HepG2 (cell line): Measurements from ENCODE around the gene NLRC5. TPM values are rescaled to one million over a fixed set of nuclear protein-coding genes. Genes with fewer than 3 reads are reported as not detected.

Experiments used
- CEBPB ChIP-seq: IDR thresholded peaks from 2 replicates; pipeline ENCODE4 v1.6.1; 2011; ENCODE audit warnings: low read depth, low read length, improper control_type of control experiment, borderline replicate concordance
- GATA4 ChIP-seq: sonication (generic); IDR thresholded peaks from 2 replicates; pipeline ENCODE4 v1.6.1; 2016; ENCODE audit warnings: antibody characterized with exemption, low read depth, borderline replicate concordance
- HMGA1 ChIP-seq: sonication (generic); formaldehyde crosslinking; conservative IDR thresholded peaks from 2 replicates; pipeline ENCODE4 v1.4.0; 2020; ENCODE audit warnings: missing genetic modification reagents
- KAT7 ChIP-seq: IDR thresholded peaks from 2 replicates; pipeline ENCODE4 v1.6.1; 2018; ENCODE audit warnings: borderline replicate concordance, missing compliant biosample characterization
- KLF15 ChIP-seq: sonication (generic); formaldehyde crosslinking; IDR thresholded peaks from 2 replicates; pipeline ENCODE4 v1.8.1; 2023; ENCODE audit warnings: borderline replicate concordance, mild to moderate bottlenecking, inconsistent platforms, missing genetic modification reagents, mixed read lengths
- MIXL1 ChIP-seq: IDR thresholded peaks from 2 replicates; pipeline ENCODE4 v1.6.1; 2016
- POLR2AphosphoS5 ChIP-seq: IDR thresholded peaks from 2 replicates; pipeline ENCODE4 v1.6.1; 2012; ENCODE audit warnings: low read depth, low read length
- REPIN1 ChIP-seq: sonication (generic); formaldehyde crosslinking; IDR thresholded peaks from 2 replicates; pipeline ENCODE4 v1.8.0; 2022; ENCODE audit warnings: missing genetic modification reagents, low read depth, mild to moderate bottlenecking, borderline replicate concordance
- XRCC5 ChIP-seq: fragments of 200-400 bp; formaldehyde crosslinking; optimal IDR thresholded peaks from 2 replicates; pipeline ENCODE3; 2017; ENCODE audit warnings: mild to moderate bottlenecking, low read length
- ZFY ChIP-seq: sonication (generic); formaldehyde crosslinking; IDR thresholded peaks from 2 replicates; pipeline ENCODE4 v1.4.0; 2020; ENCODE audit warnings: missing genetic modification reagents
- ZNF7 ChIP-seq: IDR thresholded peaks from 2 replicates; pipeline ENCODE4 v1.6.1; 2016; ENCODE audit warnings: missing biosample characterization, missing genetic modification reagents
- ZNF83 ChIP-seq: sonication (generic); formaldehyde crosslinking; IDR thresholded peaks from 2 replicates; pipeline ENCODE4 v1.4.0; 2020; ENCODE audit warnings: missing genetic modification reagents, mild to moderate bottlenecking, borderline replicate concordance
- ZNF883 ChIP-seq: sonication (generic); formaldehyde crosslinking; IDR thresholded peaks from 2 replicates; pipeline ENCODE4 v1.5.1; 2020; ENCODE audit warnings: mild to moderate bottlenecking, missing genetic modification reagents; ENCODE audit errors: not compliant biosample characterization
- polyA plus RNA-seq, 8 experiments: library from polyadenylated mRNA; depleted of rRNA in 3 of 8; stranded (reverse) in 7 of 8; unstranded in 1 of 8; fragments of >200 nt; fragmentation: Illumina TruSeq in 4 of 8; extraction: Trizol in 4 of 8; gene quantifications; 2 replicates each; pipeline versions ENCODE4 v1.2.1 to v1.2.3, GENCODE V29; 2011 to 2016; ENCODE audit warnings: low read depth in 4 of 8, missing spikeins in 1 of 8, mixed read lengths in 1 of 8; ENCODE audit not compliant: insufficient read depth in 1 of 8
- total RNA-seq, 5 experiments: library from RNA; depleted of rRNA; stranded (reverse); fragments of >200 nt; fragmentation: Illumina TruSeq; extraction: Trizol; gene quantifications; 2 replicates each; pipeline ENCODE4 v1.2.3, GENCODE V29; 2016; ENCODE audit warnings: low read depth in 1 of 5
- TF ChIP-seq, protein P1 (sequence below): IDR thresholded peaks from 2 replicates; pipeline ENCODE4 v1.6.1; 2012; ENCODE audit warnings: low read depth, low read length, improper control_type of control experiment
- TF ChIP-seq, protein P2 (sequence below): IDR thresholded peaks from 2 replicates; pipeline ENCODE4 v1.6.1; 2016; ENCODE audit warnings: low read depth
- TF ChIP-seq, protein P3 (sequence below): sonication (generic); formaldehyde crosslinking; IDR thresholded peaks from 2 replicates; pipeline ENCODE4 v1.4.0; 2020; ENCODE audit warnings: mild to moderate bottlenecking, missing genetic modification reagents
- TF ChIP-seq, protein P4 (sequence below): sonication (generic); formaldehyde crosslinking; conservative IDR thresholded peaks from 2 replicates; pipeline ENCODE4 v1.4.0; 2020; ENCODE audit warnings: missing genetic modification reagents

The NLRC5 gene
- total and polyA plus RNA-seq, 2 of the 13 experiments (the other 11 are each of a cell fraction or from before 2014, with no cell fraction given), result 6.3 to 12.7 TPM

DNA sequence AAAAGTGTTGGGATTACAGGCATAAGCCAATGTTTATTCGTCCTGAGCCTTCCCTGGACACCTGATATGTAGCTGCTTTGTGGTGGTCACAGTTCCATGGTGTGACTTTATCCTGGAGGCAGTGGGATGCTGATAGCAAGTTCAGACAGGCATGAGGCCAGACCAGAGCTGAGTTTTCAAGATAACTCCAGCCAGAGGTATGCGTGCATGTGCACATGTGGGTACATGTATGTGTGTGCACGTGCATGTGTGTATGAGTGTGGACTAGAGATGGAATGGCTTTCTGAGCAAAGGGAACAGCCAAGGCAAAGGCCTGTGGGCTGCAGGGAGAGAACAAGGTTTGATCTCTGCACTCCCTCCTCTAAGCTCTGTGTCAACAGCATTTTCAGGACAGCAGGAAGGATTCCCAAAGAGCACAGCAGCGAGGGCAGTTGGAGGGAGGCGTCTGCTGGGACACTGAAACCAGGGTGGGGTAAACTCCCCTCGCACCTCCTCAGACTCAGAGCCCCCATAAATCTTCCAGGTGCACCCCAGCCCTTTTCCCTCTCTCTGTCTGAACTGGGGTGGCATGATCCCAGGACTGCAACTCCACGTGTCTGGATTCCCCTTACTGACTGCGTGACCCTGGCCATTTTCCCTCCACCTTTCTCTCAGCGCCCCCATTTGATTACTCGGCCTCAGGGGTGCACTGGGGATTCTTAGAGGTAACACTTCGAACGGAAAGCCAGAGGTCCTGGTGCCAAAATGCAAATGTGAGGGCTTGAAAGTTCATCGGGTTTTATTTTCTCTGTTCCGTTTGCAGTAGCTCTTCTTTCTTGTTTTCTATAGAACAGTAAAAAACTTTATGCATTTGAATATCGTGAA, 15.3 kb downstream of the NLRC5 start (continued):
- 0 out of 2 replicates have a peak, but pooled peaks have one; percentile 46 for TF ChIP-seq ZNF83 (CRISPR knock-in tag)
- TF ChIP-seq, protein P1, sequence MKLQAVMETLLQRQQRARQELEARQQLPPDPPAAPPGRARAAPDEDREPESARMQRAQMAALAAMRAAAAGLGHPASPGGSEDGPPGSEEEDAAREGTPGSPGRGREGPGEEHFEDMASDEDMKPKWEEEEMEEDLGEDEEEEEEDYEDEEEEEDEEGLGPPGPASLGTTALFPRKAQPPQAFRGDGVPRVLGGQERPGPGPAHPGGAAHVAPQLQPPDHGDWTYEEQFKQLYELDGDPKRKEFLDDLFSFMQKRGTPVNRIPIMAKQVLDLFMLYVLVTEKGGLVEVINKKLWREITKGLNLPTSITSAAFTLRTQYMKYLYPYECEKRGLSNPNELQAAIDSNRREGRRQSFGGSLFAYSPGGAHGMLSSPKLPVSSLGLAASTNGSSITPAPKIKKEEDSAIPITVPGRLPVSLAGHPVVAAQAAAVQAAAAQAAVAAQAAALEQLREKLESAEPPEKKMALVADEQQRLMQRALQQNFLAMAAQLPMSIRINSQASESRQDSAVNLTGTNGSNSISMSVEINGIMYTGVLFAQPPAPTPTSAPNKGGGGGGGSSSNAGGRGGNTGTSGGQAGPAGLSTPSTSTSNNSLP, result no peak
- TF ChIP-seq GATA4, result no peak
- TF ChIP-seq ZFY (CRISPR knock-in tag), result peak; percentile 52; the same call in 1 of the 2 replicates
- TF ChIP-seq MIXL1, result peak; percentile 53; the same call in 1 of the 2 replicates
- no peak for TF ChIP-seq KAT7
- TF ChIP-seq ZNF7 (CRISPR knock-in tag), result no peak
- TF ChIP-seq CEBPB, result no peak
- TF ChIP-seq KLF15 (CRISPR knock-in tag), result no peak
- no peak for TF ChIP-seq REPIN1
- no peak for TF ChIP-seq HMGA1 (CRISPR knock-in tag)
- TF ChIP-seq POLR2AphosphoS5, result no peak
- TF ChIP-seq, protein P2, sequence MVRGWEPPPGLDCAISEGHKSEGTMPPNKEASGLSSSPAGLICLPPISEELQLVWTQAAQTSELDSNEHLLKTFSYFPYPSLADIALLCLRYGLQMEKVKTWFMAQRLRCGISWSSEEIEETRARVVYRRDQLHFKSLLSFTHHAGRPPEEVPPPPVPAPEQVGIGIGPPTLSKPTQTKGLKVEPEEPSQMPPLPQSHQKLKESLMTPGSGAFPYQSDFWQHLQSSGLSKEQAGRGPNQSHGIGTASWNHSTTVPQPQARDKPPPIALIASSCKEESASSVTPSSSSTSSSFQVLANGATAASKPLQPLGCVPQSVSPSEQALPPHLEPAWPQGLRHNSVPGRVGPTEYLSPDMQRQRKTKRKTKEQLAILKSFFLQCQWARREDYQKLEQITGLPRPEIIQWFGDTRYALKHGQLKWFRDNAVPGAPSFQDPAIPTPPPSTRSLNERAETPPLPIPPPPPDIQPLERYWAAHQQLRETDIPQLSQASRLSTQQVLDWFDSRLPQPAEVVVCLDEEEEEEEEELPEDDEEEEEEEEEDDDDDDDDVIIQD (CRISPR knock-in tag), result no peak
- TF ChIP-seq, protein P3, sequence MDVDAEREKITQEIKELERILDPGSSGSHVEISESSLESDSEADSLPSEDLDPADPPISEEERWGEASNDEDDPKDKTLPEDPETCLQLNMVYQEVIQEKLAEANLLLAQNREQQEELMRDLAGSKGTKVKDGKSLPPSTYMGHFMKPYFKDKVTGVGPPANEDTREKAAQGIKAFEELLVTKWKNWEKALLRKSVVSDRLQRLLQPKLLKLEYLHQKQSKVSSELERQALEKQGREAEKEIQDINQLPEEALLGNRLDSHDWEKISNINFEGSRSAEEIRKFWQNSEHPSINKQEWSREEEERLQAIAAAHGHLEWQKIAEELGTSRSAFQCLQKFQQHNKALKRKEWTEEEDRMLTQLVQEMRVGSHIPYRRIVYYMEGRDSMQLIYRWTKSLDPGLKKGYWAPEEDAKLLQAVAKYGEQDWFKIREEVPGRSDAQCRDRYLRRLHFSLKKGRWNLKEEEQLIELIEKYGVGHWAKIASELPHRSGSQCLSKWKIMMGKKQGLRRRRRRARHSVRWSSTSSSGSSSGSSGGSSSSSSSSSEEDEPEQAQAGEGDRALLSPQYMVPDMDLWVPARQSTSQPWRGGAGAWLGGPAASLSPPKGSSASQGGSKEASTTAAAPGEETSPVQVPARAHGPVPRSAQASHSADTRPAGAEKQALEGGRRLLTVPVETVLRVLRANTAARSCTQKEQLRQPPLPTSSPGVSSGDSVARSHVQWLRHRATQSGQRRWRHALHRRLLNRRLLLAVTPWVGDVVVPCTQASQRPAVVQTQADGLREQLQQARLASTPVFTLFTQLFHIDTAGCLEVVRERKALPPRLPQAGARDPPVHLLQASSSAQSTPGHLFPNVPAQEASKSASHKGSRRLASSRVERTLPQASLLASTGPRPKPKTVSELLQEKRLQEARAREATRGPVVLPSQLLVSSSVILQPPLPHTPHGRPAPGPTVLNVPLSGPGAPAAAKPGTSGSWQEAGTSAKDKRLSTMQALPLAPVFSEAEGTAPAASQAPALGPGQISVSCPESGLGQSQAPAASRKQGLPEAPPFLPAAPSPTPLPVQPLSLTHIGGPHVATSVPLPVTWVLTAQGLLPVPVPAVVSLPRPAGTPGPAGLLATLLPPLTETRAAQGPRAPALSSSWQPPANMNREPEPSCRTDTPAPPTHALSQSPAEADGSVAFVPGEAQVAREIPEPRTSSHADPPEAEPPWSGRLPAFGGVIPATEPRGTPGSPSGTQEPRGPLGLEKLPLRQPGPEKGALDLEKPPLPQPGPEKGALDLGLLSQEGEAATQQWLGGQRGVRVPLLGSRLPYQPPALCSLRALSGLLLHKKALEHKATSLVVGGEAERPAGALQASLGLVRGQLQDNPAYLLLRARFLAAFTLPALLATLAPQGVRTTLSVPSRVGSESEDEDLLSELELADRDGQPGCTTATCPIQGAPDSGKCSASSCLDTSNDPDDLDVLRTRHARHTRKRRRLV (CRISPR knock-in tag), result no peak
- peak; percentile 70 for TF ChIP-seq ZNF883
- TF ChIP-seq, protein P4, sequence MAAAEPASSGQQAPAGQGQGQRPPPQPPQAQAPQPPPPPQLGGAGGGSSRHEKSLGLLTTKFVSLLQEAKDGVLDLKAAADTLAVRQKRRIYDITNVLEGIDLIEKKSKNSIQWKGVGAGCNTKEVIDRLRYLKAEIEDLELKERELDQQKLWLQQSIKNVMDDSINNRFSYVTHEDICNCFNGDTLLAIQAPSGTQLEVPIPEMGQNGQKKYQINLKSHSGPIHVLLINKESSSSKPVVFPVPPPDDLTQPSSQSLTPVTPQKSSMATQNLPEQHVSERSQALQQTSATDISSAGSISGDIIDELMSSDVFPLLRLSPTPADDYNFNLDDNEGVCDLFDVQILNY, result no peak
- peak; percentile 54 for TF ChIP-seq XRCC5
